Measurements from ENCODE around the gene STS.

Gene STS
- total RNA-seq = 6.9 to 9.5 reads per million in 2 experiments

DNA sequence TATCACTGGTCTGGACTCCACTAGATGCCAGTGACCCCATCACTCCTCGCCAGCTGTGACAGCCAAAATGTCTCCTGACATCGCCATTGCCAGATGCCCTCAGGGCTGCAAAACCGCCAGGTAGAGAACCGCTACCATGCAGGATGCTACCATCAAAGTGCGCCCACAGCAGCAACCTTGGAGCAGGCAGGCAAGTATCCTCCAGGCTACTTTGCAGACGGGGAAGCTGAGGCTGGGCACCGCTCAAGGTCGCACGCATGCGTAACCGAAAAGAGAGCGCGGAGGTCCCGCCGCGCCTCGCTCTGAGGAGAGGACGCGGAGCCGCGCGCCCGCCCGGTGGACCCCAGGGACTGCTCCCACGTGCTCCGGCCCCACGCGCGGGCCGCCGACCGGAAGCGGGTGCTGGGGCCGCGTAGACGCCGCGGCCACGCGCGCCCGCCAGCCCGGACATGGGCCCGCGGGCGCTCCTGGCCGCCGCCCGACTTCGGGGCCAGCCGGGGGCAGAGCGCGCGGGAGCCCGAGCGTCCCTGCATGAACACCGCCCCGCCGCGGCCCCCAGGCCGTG is at the start of gene STS:
TSS of gene STS (plus strand) at position 300 of the 565 bp plus-strand sequence. CDS start 105,488 bp downstream, outside the sequence.
- peak; percentile 12 for DNase-seq (ENCODE audit: low read depth)

GRCh38 chrX:7100022-7100421 is 47.5 kb upstream of the STS start:
- no peak for DNase-seq (ENCODE audit: low read depth)

- DNase-seq (ENCODE audit: low read depth) = no peak
These were observed 45.4 kb upstream of the STS start for GRCh38 chrX:7102119-7102518.

DNA sequence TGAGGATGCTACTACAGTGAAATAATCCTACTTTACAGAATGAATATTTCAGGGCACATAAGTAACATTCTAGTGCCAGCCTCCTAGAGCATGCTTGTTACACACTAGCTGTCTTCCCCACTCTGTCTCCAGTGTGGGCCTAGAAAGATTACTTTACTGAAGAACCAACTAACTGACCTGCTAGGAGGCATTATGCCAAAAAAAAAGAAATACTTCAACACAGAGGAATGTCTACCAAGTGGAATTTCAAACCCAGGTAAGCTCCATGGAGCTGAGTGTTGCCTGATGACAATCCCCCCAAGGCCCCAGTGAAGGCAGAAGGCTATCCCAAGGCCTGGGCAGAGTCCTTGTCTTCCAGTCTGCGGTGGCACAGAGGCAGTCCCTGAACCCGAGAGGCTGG is 40.9 kb upstream of the STS start:
- no peak for DNase-seq (ENCODE audit: low read depth)

- no peak for DNase-seq (ENCODE audit: low read depth)
These were observed 39.5 kb upstream of the STS start for GRCh38 chrX:7108030-7108429.

GRCh38 chrX:7109049-7109531 is 38.4 kb upstream of the STS start:
- no peak for DNase-seq (ENCODE audit: low read depth)

GRCh38 chrX:7109838-7110793 is 37.4 kb upstream of the STS start:
- DNase-seq (ENCODE audit: low read depth) = no peak

DNA sequence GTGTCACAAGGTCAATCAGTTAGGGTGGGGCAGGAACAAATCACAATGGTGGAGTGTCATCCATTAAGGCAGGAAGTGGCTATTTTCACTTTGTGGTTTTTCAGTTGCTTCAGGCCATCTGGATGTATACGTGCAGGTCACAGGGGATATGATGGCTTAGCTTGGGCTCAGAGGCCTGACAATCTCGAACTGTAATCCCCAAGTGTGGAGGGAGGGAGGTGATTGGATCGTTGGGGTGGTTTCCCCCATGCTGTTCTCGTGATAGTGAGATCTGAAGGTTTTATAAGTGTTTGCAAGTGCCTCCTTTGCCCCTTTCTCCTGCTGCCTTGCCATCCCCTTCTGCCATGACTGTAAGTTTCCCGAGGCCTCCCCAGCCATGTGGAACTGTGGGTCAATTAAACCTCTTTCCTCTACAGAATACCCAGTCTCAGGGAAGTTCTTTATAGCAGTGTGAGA is 36.7 kb upstream of the STS start:
- DNase-seq (ENCODE audit: low read depth) = no peak

GRCh38 chrX:7111518-7111917 is 36.0 kb upstream of the STS start:
- DNase-seq (ENCODE audit: low read depth) = no peak

GRCh38 chrX:7112071-7112470 is 35.4 kb upstream of the STS start:
- no peak for DNase-seq (ENCODE audit: low read depth)

GRCh38 chrX:7115557-7115956 is 32.0 kb upstream of the STS start:
- DNase-seq (ENCODE audit: low read depth) = no peak

DNA sequence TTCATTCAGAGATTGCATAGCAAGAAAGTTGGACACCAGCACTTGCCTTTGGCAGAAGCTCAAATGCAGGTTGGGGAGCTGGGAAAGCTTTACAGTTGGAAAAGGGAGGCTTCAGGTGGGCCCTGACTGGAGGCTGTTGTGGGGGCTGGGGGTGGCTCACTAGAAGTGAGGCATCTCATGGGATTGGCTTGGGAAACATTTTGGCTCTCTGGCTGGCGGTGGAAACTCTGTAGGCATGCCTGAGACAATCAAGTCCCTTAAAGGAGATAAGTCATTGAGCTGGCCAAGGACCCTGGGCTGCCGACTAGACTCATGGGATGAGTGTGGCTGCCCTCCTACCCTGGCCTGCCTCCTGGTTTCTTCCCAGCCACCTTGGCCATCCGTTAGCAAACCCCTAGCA is 31.4 kb upstream of the STS start:
- DNase-seq (ENCODE audit: low read depth) = no peak

- no peak for DNase-seq (ENCODE audit: low read depth)
These were observed 29.9 kb upstream of the STS start for GRCh38 chrX:7117587-7117986.

- DNase-seq (ENCODE audit: low read depth) = no peak
These were observed 27.3 kb upstream of the STS start for GRCh38 chrX:7119950-7120877.

GRCh38 chrX:7120878-7121219 is 26.7 kb upstream of the STS start:
- DNase-seq (ENCODE audit: low read depth) = no peak

- DNase-seq (ENCODE audit: low read depth) = no peak
These were observed 20.5 kb upstream of the STS start for GRCh38 chrX:7127056-7127455.

DNA sequence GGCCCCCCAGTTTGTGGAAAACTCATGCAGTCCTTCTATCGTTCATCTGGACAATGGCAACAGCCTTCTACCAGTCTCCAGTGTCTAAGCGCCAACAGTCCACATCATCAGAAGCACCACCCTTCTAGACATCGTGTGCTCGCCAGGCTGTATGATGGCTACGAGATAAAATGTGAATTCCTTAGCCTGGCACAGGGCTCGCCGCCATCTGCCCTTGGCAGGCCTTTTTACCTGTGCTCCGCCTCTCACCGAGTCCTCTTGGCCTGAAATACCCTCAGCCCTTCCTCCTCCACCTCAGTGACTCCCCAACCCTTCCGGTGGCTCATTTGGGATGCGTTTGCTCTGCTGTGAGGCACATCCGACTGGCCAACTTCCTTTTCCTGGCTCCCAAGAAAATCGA is 15.9 kb upstream of the STS start:
- no peak for DNase-seq (ENCODE audit: low read depth)

DNA sequence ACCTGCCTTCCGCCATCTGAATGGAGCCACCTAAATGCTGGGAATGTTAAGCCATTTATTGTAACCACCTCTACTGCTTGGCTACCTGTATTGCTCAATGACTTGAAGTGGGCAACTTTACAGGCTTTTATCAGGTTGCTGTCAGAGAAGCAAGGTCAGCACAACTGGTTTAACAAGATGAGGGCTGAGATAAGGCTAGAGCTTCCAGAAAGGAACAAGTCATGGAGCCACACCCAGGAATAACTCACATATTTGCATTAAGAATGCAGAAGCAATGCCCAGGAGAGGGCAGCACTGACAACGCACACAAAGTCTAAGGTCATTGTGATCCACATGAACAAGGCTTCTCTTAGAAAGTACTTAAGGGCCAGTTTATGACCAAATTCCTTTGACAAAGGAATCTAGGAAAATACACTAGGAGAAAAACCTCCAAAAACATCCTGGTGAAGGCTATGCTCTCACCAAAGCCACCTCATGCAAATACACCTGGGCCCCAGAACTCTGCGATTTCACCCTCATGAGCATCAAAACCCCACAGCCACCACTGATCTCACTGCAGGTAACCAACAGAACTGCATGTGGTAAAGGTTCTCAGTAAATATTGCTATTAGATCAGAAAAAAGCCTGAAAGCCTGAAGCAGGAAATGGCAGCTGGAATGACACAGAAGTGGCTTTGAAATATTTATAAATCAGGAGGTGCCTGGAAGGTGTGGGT is 15.0 kb upstream of the STS start:
- no peak for DNase-seq (ENCODE audit: low read depth)

GRCh38 chrX:7133050-7133440 is 14.5 kb upstream of the STS start:
- DNase-seq (ENCODE audit: low read depth) = no peak

DNA sequence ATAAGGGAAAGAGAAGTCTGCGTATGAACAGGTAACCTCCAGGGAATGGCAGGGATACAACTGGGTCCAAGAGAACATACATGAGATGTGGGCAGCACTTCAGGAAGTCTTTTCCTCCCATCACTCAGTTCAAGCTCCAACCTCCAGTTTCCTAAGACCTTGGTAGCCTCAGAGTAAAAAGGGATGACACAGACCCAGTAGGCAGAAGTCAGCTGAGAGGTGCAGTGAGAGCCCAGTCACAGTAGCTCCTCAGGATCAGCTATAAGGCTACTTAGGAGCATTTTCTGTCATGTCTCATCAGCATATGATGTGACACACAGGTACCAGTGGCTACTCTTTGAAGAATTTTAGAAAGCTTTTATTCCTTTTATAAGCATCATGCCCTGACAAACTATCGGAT is 12.5 kb upstream of the STS start:
- DNase-seq (ENCODE audit: low read depth) = no peak

Measured in T follicular helper cell (primary cell).